ENCODE data around the gene RNASE1. TPM values are rescaled to one million over a fixed set of nuclear protein-coding genes. Genes with fewer than 3 reads are reported as not detected.
"Not testable (repeated sequence)": the region's sequence is repeated elsewhere in the genome, so short reads cannot be mapped to it uniquely, and the experiment has no call there.

The RNASE1 gene
- total RNA-seq, 1 donor from 2014 or later, result 4.5 TPM

DNA sequence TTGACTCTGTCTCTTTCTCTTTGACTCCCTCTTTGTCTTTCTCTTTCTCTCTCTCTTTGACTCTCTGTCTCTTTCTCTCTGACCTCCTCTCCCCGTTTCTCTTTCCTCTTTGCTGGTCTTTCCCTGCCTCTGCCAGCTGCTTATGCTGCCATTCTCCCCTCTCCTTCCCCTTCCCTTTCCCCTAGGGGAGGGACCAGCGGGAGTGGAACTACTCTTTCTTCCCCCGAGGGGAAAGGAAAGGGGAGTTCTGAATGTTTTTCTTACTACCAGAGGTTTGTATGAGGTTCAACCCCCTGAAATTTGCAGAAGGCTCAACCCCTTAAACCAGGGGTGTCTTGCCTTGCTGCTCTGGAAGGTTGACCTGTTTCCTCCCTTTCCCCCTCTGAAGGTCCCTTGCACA is 24.7 kb upstream of the RNASE1 start:
- Mint-ChIP-seq H3K4me1 (ENCODE audit: low read depth) (peaks cover 4% of the 10 kb centered on the region), H3K27ac (peak overlapping the region; percentile 49), H3K27me3 (no peaks in the 10 kb centered on the region), H3K4me3 (ENCODE audit: low read depth) (peak overlapping the region; percentile 34), H3K9me3 (ENCODE audit: low read depth) (peaks cover 7% of the 10 kb centered on the region), H3K36me3 (ENCODE audit: insufficient read depth) (peaks cover 3% of the 10 kb centered on the region)
- TF ChIP-seq, protein P1, sequence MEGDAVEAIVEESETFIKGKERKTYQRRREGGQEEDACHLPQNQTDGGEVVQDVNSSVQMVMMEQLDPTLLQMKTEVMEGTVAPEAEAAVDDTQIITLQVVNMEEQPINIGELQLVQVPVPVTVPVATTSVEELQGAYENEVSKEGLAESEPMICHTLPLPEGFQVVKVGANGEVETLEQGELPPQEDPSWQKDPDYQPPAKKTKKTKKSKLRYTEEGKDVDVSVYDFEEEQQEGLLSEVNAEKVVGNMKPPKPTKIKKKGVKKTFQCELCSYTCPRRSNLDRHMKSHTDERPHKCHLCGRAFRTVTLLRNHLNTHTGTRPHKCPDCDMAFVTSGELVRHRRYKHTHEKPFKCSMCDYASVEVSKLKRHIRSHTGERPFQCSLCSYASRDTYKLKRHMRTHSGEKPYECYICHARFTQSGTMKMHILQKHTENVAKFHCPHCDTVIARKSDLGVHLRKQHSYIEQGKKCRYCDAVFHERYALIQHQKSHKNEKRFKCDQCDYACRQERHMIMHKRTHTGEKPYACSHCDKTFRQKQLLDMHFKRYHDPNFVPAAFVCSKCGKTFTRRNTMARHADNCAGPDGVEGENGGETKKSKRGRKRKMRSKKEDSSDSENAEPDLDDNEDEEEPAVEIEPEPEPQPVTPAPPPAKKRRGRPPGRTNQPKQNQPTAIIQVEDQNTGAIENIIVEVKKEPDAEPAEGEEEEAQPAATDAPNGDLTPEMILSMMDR (IDR thresholded peaks at IDR 0.05; ENCODE audit: unreplicated experiment), result no peak
- DNase-seq (ENCODE audit: low spot score, unreplicated experiment), result no peak

DNA sequence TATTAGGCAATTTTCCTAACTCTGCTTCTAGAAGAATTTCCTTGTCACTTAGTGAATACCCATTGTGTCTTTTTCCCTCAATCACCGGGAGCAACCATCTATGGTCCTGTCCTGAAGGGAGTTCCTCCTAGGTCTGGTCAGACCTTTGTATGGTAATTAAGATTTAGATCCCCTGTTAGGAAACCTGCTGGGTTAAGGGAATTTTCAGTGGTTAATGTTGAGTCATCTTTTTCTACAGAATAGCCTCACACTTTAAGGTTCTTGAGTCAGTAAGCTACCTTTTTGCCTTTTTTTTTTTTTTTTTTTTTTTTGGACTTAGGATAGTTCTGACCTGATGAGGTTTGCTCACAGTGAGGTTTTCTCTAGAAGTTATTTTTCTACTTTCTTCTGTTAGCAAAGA is 24.0 kb upstream of the RNASE1 start:
- H3K27ac Mint-ChIP-seq; H3K4me3 Mint-ChIP-seq (ENCODE audit: low read depth); H3K9me3 Mint-ChIP-seq (ENCODE audit: low read depth); H3K36me3 Mint-ChIP-seq (ENCODE audit: insufficient read depth); H3K4me1 Mint-ChIP-seq (ENCODE audit: low read depth); H3K27me3 Mint-ChIP-seq; DNase-seq (ENCODE audit: low spot score, unreplicated experiment): not testable (repeated sequence)

DNA sequence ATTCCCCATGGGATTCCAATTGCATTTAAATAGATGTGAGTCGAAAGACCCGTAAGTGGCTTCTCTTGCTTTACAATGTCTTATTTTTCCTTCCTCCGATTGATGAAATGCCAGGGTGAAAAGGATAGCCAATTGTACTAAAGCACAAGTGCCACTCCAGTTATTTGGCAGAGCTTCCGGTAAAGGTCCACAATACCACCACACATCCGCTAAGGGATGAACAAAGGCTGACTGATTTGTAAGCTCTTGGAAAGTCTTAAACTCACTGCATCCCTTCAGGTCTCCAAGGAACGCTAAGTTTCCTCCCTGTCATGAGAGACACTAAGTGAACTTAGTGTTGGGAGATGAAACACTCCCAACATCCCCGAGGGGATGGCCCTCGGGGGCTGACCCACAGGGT is 21.2 kb upstream of the RNASE1 start:
- Mint-ChIP-seq H3K9me3 (ENCODE audit: low read depth) (peaks cover 5% of the 10 kb centered on the region), H3K27me3 (no peaks in the 10 kb centered on the region), H3K27ac (no peak overlapping the region), H3K36me3 (ENCODE audit: insufficient read depth) (peaks cover 1% of the 10 kb centered on the region), H3K4me1 (ENCODE audit: low read depth) (peaks cover 4% of the 10 kb centered on the region), H3K4me3 (ENCODE audit: low read depth) (no peak overlapping the region)
- TF ChIP-seq, protein P1 (IDR thresholded peaks at IDR 0.05; ENCODE audit: unreplicated experiment), result no peak
- no peak for DNase-seq (ENCODE audit: low spot score, unreplicated experiment)

DNA sequence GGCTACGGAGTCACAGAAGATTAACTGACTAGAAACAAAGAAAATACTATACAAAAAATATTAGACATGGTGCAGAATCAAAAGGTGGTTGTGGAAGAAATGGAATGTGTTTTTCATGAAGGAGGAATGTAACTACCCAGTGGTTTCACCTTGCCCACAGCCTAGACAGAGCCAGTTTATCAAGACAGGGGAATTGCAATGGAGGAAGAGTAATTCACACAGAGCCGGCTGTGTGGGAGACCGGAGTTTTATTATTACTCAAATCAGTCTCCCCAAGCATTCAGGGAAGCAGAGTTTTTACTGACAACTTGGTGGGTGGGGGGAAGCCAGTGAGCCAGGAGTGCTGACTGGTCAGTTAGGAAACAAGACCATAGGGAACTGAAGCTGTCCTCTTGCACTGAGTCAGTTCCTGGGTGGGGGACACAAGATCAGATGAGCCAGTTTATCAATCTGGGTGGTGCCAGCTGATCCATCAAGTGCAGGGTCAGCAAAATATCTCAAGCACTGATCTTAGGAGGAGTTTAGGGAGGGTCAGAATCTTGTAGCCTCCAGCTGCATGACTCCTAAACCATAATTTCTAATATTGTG is 19.0 kb upstream of the RNASE1 start:
- not testable (repeated sequence) for H3K9me3 Mint-ChIP-seq (ENCODE audit: low read depth); H3K4me3 Mint-ChIP-seq (ENCODE audit: low read depth); H3K27me3 Mint-ChIP-seq; H3K27ac Mint-ChIP-seq; DNase-seq (ENCODE audit: low spot score, unreplicated experiment); H3K4me1 Mint-ChIP-seq (ENCODE audit: low read depth); H3K36me3 Mint-ChIP-seq (ENCODE audit: insufficient read depth)

DNA sequence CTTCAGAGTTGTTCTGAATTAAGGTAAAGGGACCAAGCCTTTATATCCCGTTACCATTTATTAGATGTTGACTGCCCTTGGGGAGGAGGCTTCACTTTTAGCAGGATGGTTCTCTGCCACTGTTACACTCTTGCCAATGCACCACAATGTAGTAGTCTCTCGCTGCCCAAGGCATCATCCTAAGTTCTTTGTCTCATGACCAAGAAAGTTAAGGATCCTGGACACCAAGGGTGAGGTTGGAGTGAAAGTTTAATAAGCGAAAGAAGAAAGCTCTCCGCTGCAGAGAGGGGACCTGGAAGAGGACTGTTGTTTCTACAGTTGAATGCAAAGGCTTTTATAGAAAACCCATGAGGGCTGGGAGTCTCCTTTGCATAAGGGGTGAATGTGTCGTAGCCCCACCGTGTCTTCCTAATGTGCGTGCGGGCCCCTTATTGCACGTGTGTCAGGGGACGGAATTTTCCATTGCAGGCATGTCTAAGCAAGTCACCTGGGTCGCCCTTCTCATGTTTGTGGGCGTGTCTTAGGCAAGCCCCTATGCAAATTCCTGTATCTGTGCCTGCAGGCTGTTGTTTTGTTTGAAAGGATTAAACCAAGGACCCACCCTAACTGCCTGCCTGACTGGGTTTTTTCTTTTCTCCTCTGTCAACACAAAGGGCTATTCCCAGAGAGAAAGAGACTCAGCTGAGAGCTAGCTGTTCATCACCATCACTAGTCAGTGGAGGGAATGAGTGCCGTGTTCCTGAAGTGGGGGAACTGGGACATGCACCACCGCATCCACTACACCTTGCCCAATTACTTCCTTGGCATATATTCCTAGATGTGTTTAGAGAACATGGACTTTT is 17.6 kb upstream of the RNASE1 start:
- Mint-ChIP-seq H3K4me3 (ENCODE audit: low read depth) (no peak overlapping the region), H3K9me3 (ENCODE audit: low read depth) (no peaks in the 10 kb centered on the region), H3K4me1 (ENCODE audit: low read depth) (no peaks in the 10 kb centered on the region), H3K27me3 (peaks cover 4% of the 10 kb centered on the region), H3K36me3 (ENCODE audit: insufficient read depth) (no peaks in the 10 kb centered on the region), H3K27ac (no peak overlapping the region)
- no peak for DNase-seq (ENCODE audit: low spot score, unreplicated experiment)
- TF ChIP-seq, protein P1 (IDR thresholded peaks at IDR 0.05; ENCODE audit: unreplicated experiment), result no peak

DNA sequence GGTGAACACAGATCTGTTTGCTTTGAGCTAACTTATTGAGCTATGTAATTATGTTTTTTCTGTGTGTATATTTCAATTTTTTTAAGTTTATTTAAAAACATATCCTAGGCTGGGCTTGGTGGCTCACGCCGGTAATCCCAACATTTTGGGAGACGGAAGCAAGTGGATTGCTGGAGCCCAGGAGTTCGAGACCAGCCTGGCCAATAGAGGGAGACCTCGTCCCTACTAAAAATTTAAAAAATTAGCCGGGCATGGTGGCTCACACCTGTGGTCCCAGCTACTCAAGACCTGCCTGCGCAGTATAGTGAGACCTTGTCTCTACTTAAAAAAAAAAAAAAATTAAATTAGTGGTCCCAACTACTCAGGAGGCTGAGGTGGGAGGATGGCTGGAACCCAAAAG is 16.2 kb upstream of the RNASE1 start:
- no peak overlapping the region for H3K4me3 Mint-ChIP-seq (ENCODE audit: low read depth)
- no peaks in the 10 kb centered on the region for H3K9me3 Mint-ChIP-seq (ENCODE audit: low read depth)
- TF ChIP-seq, protein P1 (IDR thresholded peaks at IDR 0.05; ENCODE audit: unreplicated experiment), result no peak
- no peak overlapping the region for H3K27ac Mint-ChIP-seq
- peaks cover 4% of the 10 kb centered on the region for H3K27me3 Mint-ChIP-seq
- no peak for DNase-seq (ENCODE audit: low spot score, unreplicated experiment)
- no peaks in the 10 kb centered on the region for H3K36me3 Mint-ChIP-seq (ENCODE audit: insufficient read depth)
- H3K4me1 Mint-ChIP-seq (ENCODE audit: low read depth), result no peaks in the 10 kb centered on the region

DNA sequence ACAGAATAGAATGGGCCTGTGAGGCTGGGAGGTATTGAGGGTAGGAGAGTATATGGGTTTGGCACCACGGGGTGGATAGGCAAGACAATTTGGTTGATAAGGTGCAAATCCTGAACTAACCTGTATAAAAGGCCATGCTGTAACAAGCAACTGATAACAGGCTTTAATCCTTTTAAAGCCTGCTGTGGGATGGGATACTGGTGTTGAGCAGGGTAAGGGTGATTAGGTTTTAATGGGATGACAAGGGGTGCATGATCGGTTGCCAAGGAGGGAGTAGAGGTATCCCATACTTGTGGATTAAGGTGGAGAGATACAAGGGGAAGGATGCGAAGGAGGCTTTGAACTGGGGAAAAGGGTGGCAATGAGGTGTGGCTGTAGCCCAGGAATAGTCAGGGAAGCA is 13.3 kb upstream of the RNASE1 start:
- not testable (repeated sequence) for H3K27ac Mint-ChIP-seq; H3K36me3 Mint-ChIP-seq (ENCODE audit: insufficient read depth); H3K27me3 Mint-ChIP-seq; H3K4me3 Mint-ChIP-seq (ENCODE audit: low read depth); H3K9me3 Mint-ChIP-seq (ENCODE audit: low read depth); DNase-seq (ENCODE audit: low spot score, unreplicated experiment)
- peaks cover 12% of the 10 kb centered on the region for H3K4me1 Mint-ChIP-seq (ENCODE audit: low read depth)
